ENCODE measurements around the gene CHST15. TPM values are rescaled to one million over a fixed set of nuclear protein-coding genes. Genes with fewer than 3 reads are reported as not detected.

CHST15 gene
- total RNA-seq, 2 experiments from 2014 or later, result not detected

GRCh38 chr10:124086097-124086710, 7.2 kb downstream of the CHST15 start:
- ChIA-PET CTCF (no interaction called here), POLR2A (no interaction called here)

- POLR2A ChIA-PET, result no interaction called here
- CTCF ChIA-PET, result no interaction called here
Observed at GRCh38 chr10:124085680-124086079, 7.7 kb downstream of the CHST15 start.

- POLR2A ChIA-PET, result no interaction called here
- CTCF ChIA-PET, result no interaction called here
Observed at GRCh38 chr10:124084708-124085107, 8.7 kb downstream of the CHST15 start.

GRCh38 chr10:124083740-124084397, 9.5 kb downstream of the CHST15 start:
- CTCF ChIA-PET, result no interaction called here
- POLR2A ChIA-PET, result no interaction called here

- POLR2A ChIA-PET, result no interaction called here
- CTCF ChIA-PET, result no interaction called here
Observed at GRCh38 chr10:124083047-124083739, 10.2 kb downstream of the CHST15 start.

GRCh38 chr10:124082555-124082954, 10.8 kb downstream of the CHST15 start:
- ChIA-PET CTCF (no interaction called here), POLR2A (no interaction called here)

GRCh38 chr10:124081547-124082140, 11.8 kb downstream of the CHST15 start:
- CTCF ChIA-PET, result no interaction called here

GRCh38 chr10:124079864-124080263, 13.5 kb downstream of the CHST15 start:
- CTCF ChIA-PET, result no interaction called here

More at GRCh38 chr10:124081547-124082140, 11.8 kb downstream of the CHST15 start:
- POLR2A ChIA-PET, result no interaction called here

GRCh38 chr10:124078714-124079113, 14.7 kb downstream of the CHST15 start:
- ChIA-PET POLR2A (no interaction called here), CTCF (no interaction called here)

More at GRCh38 chr10:124079864-124080263, 13.5 kb downstream of the CHST15 start:
- POLR2A ChIA-PET, result no interaction called here

- CTCF ChIA-PET, result no interaction called here
- POLR2A ChIA-PET, result no interaction called here
Observed at GRCh38 chr10:124078028-124078427, 15.4 kb downstream of the CHST15 start.

- ChIA-PET POLR2A (no interaction called here), CTCF (interaction anchor here (0.6 kb wide), 1 partner anchor 178 kb away, joined by 3 read pairs; no protein-coding TSS in a partner anchor)
Observed at GRCh38 chr10:124077208-124077993, 16.0 kb downstream of the CHST15 start.

- ChIA-PET POLR2A (no interaction called here), CTCF (no interaction called here)
Observed at GRCh38 chr10:124076148-124076733, 17.2 kb downstream of the CHST15 start.

- CTCF ChIA-PET, result no interaction called here
- POLR2A ChIA-PET, result no interaction called here
Observed at GRCh38 chr10:124075231-124075955, 18.0 kb downstream of the CHST15 start.

- ChIA-PET CTCF (no interaction called here), POLR2A (no interaction called here)
Observed at GRCh38 chr10:124074501-124075109, 18.8 kb downstream of the CHST15 start.

- ChIA-PET CTCF (no interaction called here), POLR2A (no interaction called here)
Observed at GRCh38 chr10:124073978-124074377, 19.4 kb downstream of the CHST15 start.

GRCh38 chr10:124072541-124072940, 20.9 kb downstream of the CHST15 start:
- CTCF ChIA-PET, result no interaction called here
- POLR2A ChIA-PET, result no interaction called here

- CTCF ChIA-PET, result interaction anchor here (0.9 kb wide), 1 partner anchor 1376 kb away, joined by 3 read pairs; no protein-coding TSS in a partner anchor
Observed at GRCh38 chr10:124072106-124072505, 21.3 kb downstream of the CHST15 start.

GRCh38 chr10:124071141-124071540, 22.3 kb downstream of the CHST15 start:
- CTCF ChIA-PET, result interaction anchor here (0.9 kb wide), 1 partner anchor 1377 kb away, joined by 3 read pairs; no protein-coding TSS in a partner anchor

More at GRCh38 chr10:124072106-124072505, 21.3 kb downstream of the CHST15 start:
- POLR2A ChIA-PET, result no interaction called here

GRCh38 chr10:124070666-124071065, 22.7 kb downstream of the CHST15 start:
- ChIA-PET POLR2A (no interaction called here), CTCF (no interaction called here)

More at GRCh38 chr10:124071141-124071540, 22.3 kb downstream of the CHST15 start:
- POLR2A ChIA-PET, result no interaction called here
